ENCODE measurements around the gene SLC1A3.

The SLC1A3 gene

GRCh38 chr5:36691226-36691625 is 84.8 kb downstream of the SLC1A3 start:
- H3K27ac ChIP-seq (ENCODE audit: low read length) = no peak overlapping the region

GRCh38 chr5:36691696-36692371 is 85.4 kb downstream of the SLC1A3 start:
- H3K9me2 ChIP-seq (replicated peaks; ENCODE audit: insufficient read depth, low read length) = no peaks in the 10 kb centered on the region
- TF ChIP-seq CTCF (IDR thresholded peaks at IDR 0.05; ENCODE audit: low read length) = no peak
- no peak for TF ChIP-seq EZH2phosphoT487 (IDR thresholded peaks at IDR 0.05; ENCODE audit: low read length)
- TF ChIP-seq EZH2 (optimal IDR thresholded peaks at IDR 0.05; ENCODE audit: low read depth, low read length) = no peak
- no peaks in the 10 kb centered on the region for H3K79me2 ChIP-seq (ENCODE audit: low read length)
- H3K9ac ChIP-seq (ENCODE audit: low read length) = no peak overlapping the region
- H2AFZ ChIP-seq (ENCODE audit: low read length) = no peak overlapping the region
- no peaks in the 10 kb centered on the region for H4K20me1 ChIP-seq (ENCODE audit: insufficient read depth, low read length)
- H3K9me3 ChIP-seq (replicated peaks; ENCODE audit: insufficient read depth, low read length) = no peaks in the 10 kb centered on the region
- peaks cover 6% of the 10 kb centered on the region; the same call in 1 of the 2 replicates for H3F3A ChIP-seq (ENCODE audit: insufficient read depth, low read length)
- no peak overlapping the region for H3K4me2 ChIP-seq (ENCODE audit: low read depth, low read length)
- H3K27ac ChIP-seq (ENCODE audit: low read length) = no peak overlapping the region
- no peaks in the 10 kb centered on the region; the same call in 1 of the 2 replicates for H3K27me3 ChIP-seq (replicated peaks; ENCODE audit: insufficient read depth, low read length)
- no peak for DNase-seq
- H3K4me1 ChIP-seq (ENCODE audit: low read length) = peaks cover 7% of the 10 kb centered on the region; the same call in 1 of the 2 replicates
- no peak overlapping the region for H3K4me3 ChIP-seq (ENCODE audit: low read length)
- no peaks in the 10 kb centered on the region for H3K36me3 ChIP-seq (replicated peaks; ENCODE audit: insufficient read depth, low read length)

More at GRCh38 chr5:36691226-36691625, 84.8 kb downstream of the SLC1A3 start:
- Histone ChIP-seq H3K27me3 (replicated peaks; ENCODE audit: insufficient read depth, low read length) (no peaks in the 10 kb centered on the region; the same call in 1 of the 2 replicates), H3K9me3 (replicated peaks; ENCODE audit: insufficient read depth, low read length) (no peaks in the 10 kb centered on the region), H3K9me2 (replicated peaks; ENCODE audit: insufficient read depth, low read length) (no peaks in the 10 kb centered on the region), H2AFZ (ENCODE audit: low read length) (no peak overlapping the region), H3K4me3 (ENCODE audit: low read length) (no peak overlapping the region), H3K9ac (ENCODE audit: low read length) (no peak overlapping the region), H3K36me3 (replicated peaks; ENCODE audit: insufficient read depth, low read length) (no peaks in the 10 kb centered on the region), H3K4me1 (ENCODE audit: low read length) (peaks cover 13% of the 10 kb centered on the region; the same call in 1 of the 2 replicates), H4K20me1 (ENCODE audit: insufficient read depth, low read length) (no peaks in the 10 kb centered on the region), H3K4me2 (ENCODE audit: low read depth, low read length) (no peak overlapping the region), H3K79me2 (ENCODE audit: low read length) (no peaks in the 10 kb centered on the region), H3F3A (ENCODE audit: insufficient read depth, low read length) (peaks cover 6% of the 10 kb centered on the region; the same call in 1 of the 2 replicates)
- TF ChIP-seq EZH2phosphoT487 (IDR thresholded peaks at IDR 0.05; ENCODE audit: low read length) = no peak
- TF ChIP-seq CTCF (IDR thresholded peaks at IDR 0.05; ENCODE audit: low read length) = no peak
- TF ChIP-seq EZH2 (optimal IDR thresholded peaks at IDR 0.05; ENCODE audit: low read depth, low read length) = no peak
- DNase-seq = no peak

- Histone ChIP-seq H3K9me2 (replicated peaks; ENCODE audit: insufficient read depth, low read length) (no peaks in the 10 kb centered on the region), H2AFZ (ENCODE audit: low read length) (peak overlapping the region; percentile 66), H3K79me2 (ENCODE audit: low read length) (no peaks in the 10 kb centered on the region), H3K27ac (ENCODE audit: low read length) (no peak overlapping the region), H3K4me1 (ENCODE audit: low read length) (peaks cover 7% of the 10 kb centered on the region; the same call in 1 of the 2 replicates), H3K36me3 (replicated peaks; ENCODE audit: insufficient read depth, low read length) (no peaks in the 10 kb centered on the region), H3K9me3 (replicated peaks; ENCODE audit: insufficient read depth, low read length) (no peaks in the 10 kb centered on the region), H3K4me2 (ENCODE audit: low read depth, low read length) (peak overlapping the region; percentile 89), H3K9ac (ENCODE audit: low read length) (no peak overlapping the region), H3K4me3 (ENCODE audit: low read length) (peak overlapping the region; percentile 51), H3K27me3 (replicated peaks; ENCODE audit: insufficient read depth, low read length) (no peaks in the 10 kb centered on the region), H4K20me1 (ENCODE audit: insufficient read depth, low read length) (no peaks in the 10 kb centered on the region), H3F3A (ENCODE audit: insufficient read depth, low read length) (peaks cover 6% of the 10 kb centered on the region; the same call in 1 of the 2 replicates)
- peak; percentile 69 for DNase-seq
- TF ChIP-seq CTCF (IDR thresholded peaks at IDR 0.05; ENCODE audit: low read length) = peak; percentile 77
- TF ChIP-seq EZH2phosphoT487 (IDR thresholded peaks at IDR 0.05; ENCODE audit: low read length) = no peak
These were observed 86.7 kb downstream of the SLC1A3 start for GRCh38 chr5:36692791-36693763.
